HG03139 (cell line): ENCODE data around the gene VPREB1.
"Not testable (repeated sequence)": the region's sequence is repeated elsewhere in the genome, so short reads cannot be mapped to it uniquely, and the experiment has no call there.

Experiments used
- ATAC-seq: cut with Tn5 transposase; IDR thresholded peaks from one replicate; pipeline ENCODE4 v1.9.1; 2021; ENCODE audit not compliant: unreplicated experiment

The VPREB1 gene

DNA sequence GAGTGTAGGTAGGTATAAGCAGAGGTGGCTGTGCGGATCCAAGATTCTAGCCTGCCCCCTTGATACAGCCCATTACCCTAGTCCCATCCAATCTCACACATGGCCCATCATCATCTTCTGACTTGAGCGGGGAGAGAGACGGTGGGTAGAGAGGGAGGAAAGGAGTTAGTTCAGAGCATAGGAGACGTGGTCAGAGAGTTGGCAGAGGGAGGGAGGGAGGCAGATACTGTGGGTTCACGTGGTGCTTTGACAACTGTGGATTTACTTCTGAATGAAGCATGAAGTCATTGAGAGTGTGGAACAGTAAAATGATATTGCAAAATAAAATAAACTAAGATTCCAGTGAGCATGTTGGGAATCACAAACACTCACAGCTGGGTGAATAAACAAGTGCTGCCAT, 31.4 kb upstream of the VPREB1 start:
- no peak for ATAC-seq

- no peak for ATAC-seq
Observed at GRCh38 chr22:22214819-22215329, 29.7 kb upstream of the VPREB1 start.

DNA sequence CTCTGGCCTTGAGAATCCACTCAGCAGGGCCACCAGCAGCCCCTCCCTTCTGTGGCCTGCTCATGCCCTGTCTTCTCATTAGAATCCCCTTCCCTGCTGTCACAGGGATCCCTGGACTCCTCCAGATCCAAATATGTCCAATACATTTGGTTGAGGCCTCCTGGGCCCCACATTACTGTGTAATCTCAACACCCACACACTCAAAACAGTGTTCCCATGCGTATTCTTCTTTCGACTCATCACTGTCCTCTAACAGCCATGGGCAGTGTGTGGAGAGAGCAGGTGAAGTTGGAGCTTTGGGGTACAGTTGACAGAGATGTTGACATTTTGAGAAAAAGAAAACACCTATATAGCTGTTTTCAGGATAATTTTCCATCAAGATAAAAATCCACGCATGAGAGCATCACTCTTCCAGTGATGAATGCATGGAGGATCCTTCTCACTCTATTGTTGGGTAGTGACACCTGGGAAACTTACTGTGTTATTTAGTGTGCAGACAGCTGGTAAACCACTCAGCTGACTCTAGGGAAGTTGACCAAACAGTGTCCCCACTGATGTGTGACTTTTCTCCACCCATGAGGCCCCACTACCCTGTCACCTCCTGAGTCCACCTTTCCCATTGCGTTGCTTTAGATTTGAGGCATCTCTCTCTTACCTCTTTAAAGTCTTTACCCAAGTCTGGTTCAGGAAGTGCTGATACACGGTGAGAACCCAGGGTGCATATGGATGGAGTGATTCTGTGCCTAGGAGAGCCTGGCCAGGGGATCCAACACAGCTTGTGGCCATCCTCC, 28.7 kb upstream of the VPREB1 start:
- no peak for ATAC-seq

GRCh38 chr22:22216450-22216959, 28.1 kb upstream of the VPREB1 start:
- no peak for ATAC-seq

DNA sequence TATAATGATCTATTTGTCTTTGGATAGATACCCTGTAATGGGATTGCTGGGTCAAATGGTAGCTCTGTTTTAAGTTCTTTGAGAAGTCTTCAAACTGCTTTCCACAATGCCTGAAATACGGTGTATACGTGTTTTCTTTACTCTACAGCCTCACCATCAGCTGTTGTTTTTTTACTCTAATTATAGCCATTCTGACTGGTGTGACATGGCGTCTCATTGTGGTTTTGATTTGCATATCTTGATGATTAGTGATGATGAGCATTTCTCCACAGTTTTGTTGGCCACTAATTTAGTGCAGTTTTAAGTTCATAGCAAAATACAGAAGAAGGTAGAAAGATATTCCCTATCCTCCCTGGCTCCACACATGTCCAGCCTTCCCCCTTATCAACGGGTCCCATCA, 26.3 kb upstream of the VPREB1 start:
- no peak for ATAC-seq

DNA sequence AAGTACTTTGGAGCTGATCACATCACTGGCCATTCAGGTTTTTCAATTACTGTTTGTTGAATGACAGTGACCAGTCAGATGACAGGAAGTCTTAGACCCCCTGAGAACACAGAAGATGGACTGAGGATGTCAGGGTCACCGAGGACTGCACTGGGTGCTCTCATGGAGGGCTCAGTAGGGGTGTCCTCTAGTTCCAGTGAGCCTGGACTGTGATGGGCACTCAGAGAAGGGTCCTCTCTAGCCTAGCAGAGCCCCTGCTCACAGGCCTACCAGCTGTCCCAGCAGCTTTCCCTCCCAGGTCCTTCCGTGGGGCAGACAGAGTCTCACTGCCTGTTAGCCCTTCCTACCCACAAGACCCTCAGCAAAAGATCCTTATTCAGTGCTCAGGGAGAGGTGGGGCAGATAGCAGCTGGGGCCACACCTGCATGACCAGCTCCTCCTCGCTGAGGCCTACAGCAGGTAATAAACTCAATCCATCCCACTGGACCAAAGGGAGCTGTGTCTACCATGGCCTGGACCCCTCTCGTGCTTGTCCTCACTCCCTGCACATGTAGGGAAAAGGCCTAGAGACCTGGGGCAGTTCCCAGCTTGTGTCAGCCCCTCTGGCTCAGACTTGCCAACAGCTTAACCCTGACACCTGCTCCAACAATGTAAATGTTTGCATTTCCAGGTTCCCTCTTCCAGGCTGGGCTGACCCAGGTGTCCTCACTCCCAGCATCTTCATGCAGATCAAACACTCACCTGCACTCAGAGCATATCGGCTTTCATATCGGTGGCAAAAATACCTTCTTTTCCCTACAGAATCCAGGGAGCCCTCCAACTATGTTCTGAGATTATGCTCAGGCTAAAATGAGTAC, 25.2 kb upstream of the VPREB1 start:
- ATAC-seq, result no peak

GRCh38 chr22:22221043-22221442, 23.5 kb upstream of the VPREB1 start:
- not testable (repeated sequence) for ATAC-seq

- ATAC-seq, result no peak
Observed at GRCh38 chr22:22226448-22227187, 18.0 kb upstream of the VPREB1 start.

GRCh38 chr22:22228421-22228820, 16.2 kb upstream of the VPREB1 start:
- ATAC-seq, result no peak

DNA sequence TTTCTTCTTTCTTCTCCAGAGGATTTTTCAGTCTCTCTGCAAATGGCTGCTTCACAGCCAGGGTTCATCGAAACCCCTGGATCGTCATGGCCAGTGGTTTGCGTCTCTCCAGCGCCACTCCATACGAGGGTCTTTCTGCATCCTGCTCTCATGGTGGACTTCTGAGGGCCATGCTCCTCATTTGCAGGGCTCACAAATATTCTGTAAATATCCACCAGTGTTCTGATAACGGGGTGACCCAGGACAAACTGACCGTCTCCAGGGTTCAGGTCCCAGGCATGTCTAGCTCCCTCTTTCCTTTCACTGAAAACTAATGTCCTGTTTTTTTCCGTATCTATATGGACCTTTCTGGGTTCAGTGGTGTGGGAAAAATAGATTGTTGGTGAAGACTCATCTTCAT, 15.7 kb upstream of the VPREB1 start:
- no peak for ATAC-seq

- no peak for ATAC-seq
Observed at GRCh38 chr22:22229683-22230420, 14.7 kb upstream of the VPREB1 start.

- no peak for ATAC-seq
Observed at GRCh38 chr22:22230438-22230837, 14.1 kb upstream of the VPREB1 start.

- no peak for ATAC-seq
Observed at GRCh38 chr22:22233081-22233480, 11.5 kb upstream of the VPREB1 start.

DNA sequence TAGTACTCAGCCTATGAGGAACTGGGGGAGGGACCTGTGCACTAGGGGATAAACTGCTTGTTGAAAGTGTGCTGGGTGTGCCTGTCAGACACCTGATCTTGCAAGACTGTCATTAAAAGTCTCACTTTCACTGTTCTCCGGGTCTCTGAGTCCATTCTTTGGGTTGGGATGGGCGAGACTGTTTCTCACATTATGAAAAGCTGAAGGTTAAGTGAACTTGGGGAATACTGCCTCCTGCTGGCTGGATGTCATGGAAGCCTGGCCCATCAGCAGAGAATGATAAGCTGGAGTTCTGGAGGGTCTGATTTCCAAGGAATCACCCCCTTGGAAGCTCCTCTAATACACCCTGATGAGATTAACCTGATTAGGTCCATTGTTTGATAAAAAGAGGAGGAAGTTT, 9.0 kb upstream of the VPREB1 start:
- ATAC-seq, result no peak

DNA sequence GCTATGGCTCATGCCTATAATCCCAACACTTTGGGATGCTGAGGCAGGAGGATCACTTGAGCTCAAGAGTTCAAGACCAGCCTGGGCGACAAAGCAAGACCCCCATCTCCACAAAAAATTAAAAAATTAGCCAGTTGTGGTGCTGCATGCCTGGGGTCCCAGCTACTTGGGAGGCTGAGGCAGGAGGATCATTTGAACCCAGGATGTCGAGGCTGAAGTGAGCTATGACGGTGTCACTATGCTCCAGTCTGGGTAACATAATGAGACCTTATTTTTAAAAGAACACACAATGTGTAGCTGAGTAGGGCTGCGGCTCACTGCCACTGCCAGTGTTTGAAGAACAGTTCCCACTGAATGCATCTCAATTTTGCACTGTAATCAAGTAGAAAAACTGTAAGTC, 7.1 kb upstream of the VPREB1 start:
- no peak for ATAC-seq

DNA sequence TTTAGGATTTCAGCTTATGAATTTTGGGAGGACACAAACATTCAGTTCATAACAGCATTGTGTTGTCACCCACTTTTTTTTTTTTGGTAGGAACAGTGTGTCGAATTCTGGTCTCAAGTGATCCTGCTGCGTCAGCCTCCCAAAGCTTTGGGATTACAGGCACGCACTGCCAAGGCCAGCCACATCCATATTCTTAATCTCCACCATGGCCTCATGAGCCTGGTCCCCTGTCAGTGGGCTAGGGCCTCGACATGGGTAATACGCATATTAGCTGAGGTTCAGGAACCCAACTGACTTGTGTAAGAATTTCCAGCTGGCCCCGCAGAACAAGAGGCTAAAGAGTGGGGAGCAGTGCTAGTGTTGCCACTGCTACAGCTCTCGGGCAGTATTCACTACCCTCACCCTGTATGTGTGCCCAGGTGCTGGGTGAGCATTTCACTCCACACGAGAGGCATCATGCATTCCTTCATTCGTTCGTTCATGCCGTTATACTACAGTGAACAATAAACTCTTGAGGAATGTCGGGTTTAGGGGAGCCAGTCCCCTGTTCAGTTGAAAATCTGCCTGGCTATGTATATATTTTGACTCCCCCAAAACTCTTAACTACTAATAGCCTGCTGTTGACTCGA, 5.2 kb upstream of the VPREB1 start:
- ATAC-seq, result no peak

DNA sequence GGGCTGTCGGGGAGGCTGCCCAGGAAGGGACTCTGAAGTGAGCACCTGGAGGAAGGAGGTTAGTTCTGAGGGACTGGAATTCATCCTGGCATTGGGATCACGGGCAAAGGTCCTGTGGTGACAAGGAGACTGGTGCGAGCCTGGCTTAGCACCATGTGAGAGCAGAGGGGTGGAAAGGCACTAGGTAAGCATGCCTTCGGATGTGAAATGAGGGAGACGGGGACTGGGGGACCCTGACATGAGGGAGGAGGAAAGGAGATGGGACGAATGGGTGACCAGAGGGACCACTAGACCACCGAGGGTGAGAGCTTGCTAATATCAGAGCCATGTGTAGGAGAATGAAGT, 3.1 kb upstream of the VPREB1 start:
- ATAC-seq, result no peak

GRCh38 chr22:22242488-22242887, 2.1 kb upstream of the VPREB1 start:
- no peak for ATAC-seq

DNA sequence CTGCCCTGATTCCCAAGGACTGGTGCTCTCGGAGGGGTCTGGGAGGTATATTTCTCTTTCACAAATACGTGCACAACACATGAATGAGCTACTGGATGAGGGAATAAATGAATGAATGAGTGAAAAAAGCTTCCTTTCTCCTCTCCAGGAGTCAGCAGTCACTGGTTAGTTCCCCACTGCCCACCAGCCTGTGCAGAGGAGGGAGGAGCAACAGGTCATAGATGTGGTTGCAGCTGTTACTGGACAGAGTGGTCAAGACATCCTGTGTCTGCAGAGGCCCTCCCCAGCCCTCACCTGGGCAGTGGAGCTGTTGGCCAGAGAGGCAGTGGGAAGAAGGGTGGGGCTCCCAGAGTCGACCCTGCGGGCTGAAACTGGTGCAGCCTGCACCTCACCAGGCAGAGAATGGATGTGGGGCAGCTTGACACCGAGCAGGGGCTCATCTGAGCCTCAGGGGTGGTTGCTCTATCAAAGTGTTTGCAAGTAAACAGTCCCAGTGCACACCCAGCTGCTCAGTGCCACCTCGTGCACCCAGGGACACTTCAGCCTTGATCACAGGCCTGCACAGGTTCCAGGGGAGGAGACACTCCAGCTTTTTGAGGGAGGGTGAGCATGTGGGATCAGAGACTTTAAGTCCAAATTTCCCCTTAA, 1.4 kb upstream of the VPREB1 start:
- ATAC-seq, result no peak
